A549 (cell line): Measurements from ENCODE around the gene C12orf54. TPM values are rescaled to one million over a fixed set of nuclear protein-coding genes. Genes with fewer than 3 reads are reported as not detected.
"Not testable (repeated sequence)": the region's sequence is repeated elsewhere in the genome, so short reads cannot be mapped to it uniquely, and the experiment has no call there.

Experiments
- ATAC-seq, 2 experiments: fragments of 200-7000 bp in 1 of 2; fragments of >200 bp in 1 of 2; cut with Nextera tagmentation in 1 of 2; cut with Tn5 transposase in 1 of 2; 3 replicates each; pipeline versions ENCODE4 v1.8.0 to v1.9.1; 2018 to 2020; ENCODE audit warnings: mild to moderate bottlenecking in 1 of 2, moderate library complexity in 1 of 2
- CTCF ChIA-PET: fragments of 300-600 bp; sonication (Branson Sonifier 250); formaldehyde crosslinking; extraction: SDS; loops from one replicate; lab custom pipeline; 2021; ENCODE audit warnings: antibody characterized with exemption, inconsistent platforms; lab: Yijun Ruan, JAX
- POLR2A ChIA-PET: fragments of 350-600 bp; formaldehyde crosslinking; extraction: SDS; loops from one replicate; lab custom pipeline; 2021; ENCODE audit warnings: antibody characterized with exemption, inconsistent platforms; lab: Yijun Ruan, JAX
- DNase-seq, 2 experiments: peaks; one replicate each; pipeline versions ENCODE4 v3.0.0 to v3.0.0-alpha.2; 2011 to 2016; ENCODE audit warnings: low read depth in 1 of 2, low spot score in 1 of 2
- FAIRE-seq: peaks from 2 replicates; lab custom pipeline; 2011; peaks lifted over from hg19 to GRCh38; lab: Jason Lieb, UNC
- H3K27ac ChIP-seq, 2 experiments: fragments of >200 bp; sonication (Bioruptor Twin); formaldehyde crosslinking; 3 replicates each; pipeline ENCODE4 v1.5.1; 2016 to 2017
- H3K4me1 ChIP-seq: fragments of >200 bp; sonication (Bioruptor Twin); formaldehyde crosslinking; 3 replicates; pipeline ENCODE4 v1.6.1; 2016
- H3K4me2 ChIP-seq: fragments of >200 bp; sonication (Bioruptor Twin); formaldehyde crosslinking; 3 replicates; pipeline ENCODE4 v1.6.1; 2016
- H3K4me3 ChIP-seq: fragments of >200 bp; sonication (Bioruptor Twin); formaldehyde crosslinking; 3 replicates; pipeline ENCODE4 v1.5.1; 2016
- H3K9me3 ChIP-seq: fragments of >200 bp; sonication (Bioruptor Twin); formaldehyde crosslinking; 3 replicates; pipeline ENCODE4 v1.6.1; 2016
- BCL3 ChIP-seq: fragments of >200 bp; sonication (Bioruptor Twin); formaldehyde crosslinking; IDR thresholded peaks from 3 replicates; pipeline ENCODE4 v1.6.1; 2016
- BHLHE40 ChIP-seq: IDR thresholded peaks from 2 replicates; pipeline ENCODE4 v1.6.1; 2012; ENCODE audit warnings: low read depth, low read length, inconsistent platforms
- CBX2 ChIP-seq: fragments of 200-600 bp; sonication (generic); IDR thresholded peaks from 2 replicates; pipeline ENCODE4 v1.6.1; 2016; ENCODE audit warnings: low read depth, mild to moderate bottlenecking, borderline replicate concordance
- CEBPB ChIP-seq, 2 experiments: fragments of >200 bp in 1 of 2; sonication (Bioruptor Twin) in 1 of 2; formaldehyde crosslinking in 1 of 2; IDR thresholded peaks; 2 replicates each; pipeline ENCODE4 v1.6.1; 2012 to 2016
- CHD4 ChIP-seq: fragments of 200-600 bp; sonication (generic); IDR thresholded peaks from 2 replicates; pipeline ENCODE4 v1.6.1; 2016; ENCODE audit warnings: antibody characterized with exemption, mild to moderate bottlenecking, borderline replicate concordance
- EHF ChIP-seq: fragments of 250-450 bp; sonication (Bioruptor Pico); IDR thresholded peaks from 2 replicates; pipeline ENCODE4 v1.5.0; 2020; ENCODE audit warnings: mild to moderate bottlenecking
- ELK1 ChIP-seq: fragments of 150-350 bp; IDR thresholded peaks from 2 replicates; pipeline ENCODE4 v1.6.1; 2014; ENCODE audit warnings: low read depth, mild to moderate bottlenecking, low read length
- EP300 ChIP-seq, 2 experiments: fragments of >200 bp; sonication (Bioruptor Twin); formaldehyde crosslinking; IDR thresholded peaks; 2 replicates in 1 of 2; 3 replicates in 1 of 2; pipeline ENCODE4 v1.6.1; 2016 to 2017
- ESRRA ChIP-seq: fragments of 150-350 bp; IDR thresholded peaks from 2 replicates; pipeline ENCODE4 v1.6.1; 2014; ENCODE audit warnings: mild to moderate bottlenecking, low read length, borderline replicate concordance
- FOXS1 ChIP-seq: fragments of 250-450 bp; sonication (Bioruptor Pico); IDR thresholded peaks from 2 replicates; pipeline ENCODE4 v1.5.0; 2020; ENCODE audit warnings: mild to moderate bottlenecking, moderate library complexity
- GATA3 ChIP-seq: IDR thresholded peaks from 2 replicates; pipeline ENCODE4 v1.6.1; 2012; ENCODE audit warnings: borderline replicate concordance
- HDAC2 ChIP-seq: fragments of 200-600 bp; sonication (generic); IDR thresholded peaks from 2 replicates; pipeline ENCODE4 v1.6.1; 2016
- HOXB5 ChIP-seq: fragments of 250-450 bp; sonication (Bioruptor Pico); IDR thresholded peaks from 2 replicates; pipeline ENCODE4 v1.5.0; 2020; ENCODE audit warnings: mild to moderate bottlenecking, moderate library complexity
- KDM1A ChIP-seq: fragments of 200-600 bp; sonication (generic); IDR thresholded peaks from 2 replicates; pipeline ENCODE4 v1.6.1; 2016; ENCODE audit warnings: low read depth, mild to moderate bottlenecking
- MAFK ChIP-seq: fragments of 450-650 bp; IDR thresholded peaks from 2 replicates; pipeline ENCODE4 v1.6.1; 2014; ENCODE audit not compliant: partially characterized antibody
- MYC ChIP-seq: IDR thresholded peaks from 2 replicates; pipeline ENCODE4 v1.6.1; 2012; ENCODE audit warnings: mild to moderate bottlenecking, inconsistent platforms, low read length, improper control_type of control experiment, borderline replicate concordance
- PBX3 ChIP-seq: IDR thresholded peaks from 2 replicates; pipeline ENCODE4 v1.6.1; 2012
- POLR2AphosphoS2 ChIP-seq: conservative IDR thresholded peaks from 2 replicates; pipeline ENCODE4 v1.6.1; 2012; ENCODE audit warnings: low read length, improper control_type of control experiment, inconsistent platforms
- RFX5 ChIP-seq: fragments of 450-650 bp; IDR thresholded peaks from 2 replicates; pipeline ENCODE4 v1.7.1; 2014; ENCODE audit warnings: antibody characterized with exemption, mild to moderate bottlenecking, moderate library complexity
- RNF2 ChIP-seq: fragments of 200-600 bp; sonication (generic); IDR thresholded peaks from 2 replicates; pipeline ENCODE4 v1.6.1; 2016; ENCODE audit warnings: low read depth, mild to moderate bottlenecking, antibody characterized with exemption, moderate library complexity, borderline replicate concordance
- SREBF2 ChIP-seq: fragments of 450-650 bp; IDR thresholded peaks from 2 replicates; pipeline ENCODE4 v1.6.1; 2014; ENCODE audit warnings: mild to moderate bottlenecking, moderate library complexity
- TFCP2L1 ChIP-seq: fragments of 250-450 bp; sonication (Bioruptor Pico); IDR thresholded peaks from 2 replicates; pipeline ENCODE4 v1.5.0; 2021; ENCODE audit warnings: mild to moderate bottlenecking
- ZC3H11A ChIP-seq: fragments of 450-650 bp; IDR thresholded peaks from 2 replicates; pipeline ENCODE4 v1.6.1; 2014; ENCODE audit warnings: antibody characterized with exemption, mild to moderate bottlenecking
- ZFP36 ChIP-seq: fragments of 450-650 bp; IDR thresholded peaks from 2 replicates; pipeline ENCODE4 v1.6.1; 2014; ENCODE audit warnings: borderline replicate concordance; ENCODE audit not compliant: partially characterized antibody
- ZNF302 ChIP-seq: fragments of 250-450 bp; sonication (Bioruptor Pico); IDR thresholded peaks from 2 replicates; pipeline ENCODE4 v1.9.0; 2021; ENCODE audit warnings: inconsistent platforms, mild to moderate bottlenecking, moderate library complexity
- ZSCAN20 ChIP-seq: fragments of 250-450 bp; sonication (Bioruptor Pico); IDR thresholded peaks from 2 replicates; pipeline ENCODE4 v1.8.0; 2022; ENCODE audit warnings: mild to moderate bottlenecking, moderate library complexity
- WGBS: methylation state at CpG from one replicate; pipeline ENCODE4 v1.1.6; 2017; ENCODE audit errors: missing lambda C conversion rate; 5-methylcytosine and 5-hydroxymethylcytosine counted together
- polyA plus RNA-seq, 4 experiments: library from polyadenylated mRNA; depleted of rRNA in 3 of 4; stranded (reverse); fragments of >200 nt; fragmentation: RNase III in 1 of 4; extraction: RNeasy Plus Mini Kit Qiagen cat#74134 plus additional on column Dnase treatment in 1 of 4; gene quantifications; 2 replicates in 3 of 4; 3 replicates in 1 of 4; pipeline ENCODE4 v1.2.3, GENCODE V29; 2011 to 2017

Gene C12orf54
- polyA plus RNA-seq, 2 of the 4 experiments (the other 2 are of a cell fraction) = not detected

- ATAC-seq (no peak), FAIRE-seq (no peak), DNase-seq (no peak)
- TF ChIP-seq MAFK (peak; percentile 52), HOXB5 (CRISPR knock-in tag) (no peak)
- Histone ChIP-seq H3K4me1 (no peaks in the 10 kb centered on the region), H3K4me3 (no peak overlapping the region), H3K27ac (no peak overlapping the region), H3K4me2 (no peak overlapping the region), H3K9me3 (no peaks in the 10 kb centered on the region)
- CTCF ChIA-PET = no interaction called here
- WGBS = 40% methylated on average over 1 of the region's 1 CpG
- POLR2A ChIA-PET = no interaction called here
These were observed 32.4 kb downstream of the C12orf54 start for GRCh38 chr12:48514728-48515127.

GRCh38 chr12:48520381-48520780 lies 38.1 kb downstream of the C12orf54 start:
- H3K4me1 ChIP-seq, H3K4me3 ChIP-seq, CTCF ChIA-PET, H3K27ac ChIP-seq, H3K4me2 ChIP-seq, H3K9me3 ChIP-seq, ATAC-seq, FAIRE-seq, POLR2A ChIA-PET, DNase-seq: not testable (repeated sequence)
- WGBS = no CpG with 5 or more reads among the region's 24 CpGs

- no peaks in the 10 kb centered on the region for H3K9me3 ChIP-seq
- no peak for TF ChIP-seq ZSCAN20 (CRISPR knock-in tag)
- TF ChIP-seq MAFK = no peak
- no peak for TF ChIP-seq ZC3H11A
- TF ChIP-seq ZNF302 (CRISPR knock-in tag) = no peak
- no peak for TF ChIP-seq EP300 (IDR thresholded peaks at IDR 0.05)
- TF ChIP-seq RFX5 = no peak
- TF ChIP-seq FOXS1 (CRISPR knock-in tag) = no peak
- TF ChIP-seq HDAC2 = no peak
- TF ChIP-seq ZFP36 = no peak
- FAIRE-seq = no peak
- H3K27ac ChIP-seq = no peak within 1 kb of the TSS
- no peaks in the 10 kb centered on the region for H3K4me1 ChIP-seq
- no peak for ATAC-seq
- CTCF ChIA-PET = interaction anchor here (1.3 to 1.7 kb wide), 2 partner anchors 17 to 93 kb away, joined by 5 to 6 read pairs; no protein-coding TSS in a partner anchor
- no peak within 1 kb of the TSS for H3K4me2 ChIP-seq
- no peak within 1 kb of the TSS for H3K4me3 ChIP-seq
- 25% methylated on average over 5 of the region's 5 CpGs for WGBS
- POLR2A ChIA-PET = no interaction called here
- DNase-seq = no peak
These were observed 43.0 kb downstream of the C12orf54 start, which contains the start of gene OR8S1 for GRCh38 chr12:48525332-48525731. Gene OR8S1 (plus strand): TSS chr12:48525632. CDS start chr12:48525632, 0 bp downstream.

GRCh38 chr12:48527891-48528670 lies 45.8 kb downstream of the C12orf54 start:
- no peak overlapping the region for H3K4me2 ChIP-seq
- no peak for ATAC-seq
- no peak for FAIRE-seq
- 70% methylated on average over 41 of the region's 44 CpGs for WGBS
- DNase-seq = no peak
- no peaks in the 10 kb centered on the region for H3K4me1 ChIP-seq
- H3K9me3 ChIP-seq = no peaks in the 10 kb centered on the region
- POLR2A ChIA-PET = no interaction called here
- no peak overlapping the region for H3K27ac ChIP-seq
- CTCF ChIA-PET = interaction anchor here (1.3 to 3.5 kb wide), 2 partner anchors 14 to 90 kb away, joined by 5 to 12 read pairs; no protein-coding TSS in a partner anchor
- no peak overlapping the region for H3K4me3 ChIP-seq
- TF ChIP-seq GATA3 = no peak
- TF ChIP-seq EHF (CRISPR knock-in tag) = no peak
- TF ChIP-seq CHD4 = no peak
- TF ChIP-seq RFX5 = no peak
- no peak for TF ChIP-seq SREBF2
- no peak for TF ChIP-seq BCL3
- TF ChIP-seq CEBPB (IDR thresholded peaks at IDR 0.05) = no peak
- no peak for TF ChIP-seq MYC
- TF ChIP-seq ESRRA = no peak
- TF ChIP-seq RNF2 = no peak
- no peak for TF ChIP-seq POLR2AphosphoS2
- no peak for TF ChIP-seq BHLHE40
- no peak for TF ChIP-seq ELK1
- TF ChIP-seq PBX3 = no peak
- no peak for TF ChIP-seq KDM1A
- no peak for TF ChIP-seq TFCP2L1 (CRISPR knock-in tag)
- TF ChIP-seq CBX2 = no peak
